Measurements from ENCODE around the gene KIAA0825.

GRCh38 chr5:94337617-94338016, 280.8 kb downstream of the KIAA0825 start:
- TF ChIP-seq EZH2 (IDR thresholded peaks at IDR 0.05; ENCODE audit: insufficient read depth, poor library complexity, severe bottlenecking), result no peak
- no peak for TF ChIP-seq EZH2phosphoT487 (IDR thresholded peaks at IDR 0.05; ENCODE audit: insufficient read depth, low read depth)
